Fibroblast of skin of scalp (primary cell): ENCODE measurements around the gene CPO.

Source experiments
- DNase-seq: peaks from one replicate; pipeline ENCODE4 v3.0.0-alpha.2; 2013

The CPO gene

DNA sequence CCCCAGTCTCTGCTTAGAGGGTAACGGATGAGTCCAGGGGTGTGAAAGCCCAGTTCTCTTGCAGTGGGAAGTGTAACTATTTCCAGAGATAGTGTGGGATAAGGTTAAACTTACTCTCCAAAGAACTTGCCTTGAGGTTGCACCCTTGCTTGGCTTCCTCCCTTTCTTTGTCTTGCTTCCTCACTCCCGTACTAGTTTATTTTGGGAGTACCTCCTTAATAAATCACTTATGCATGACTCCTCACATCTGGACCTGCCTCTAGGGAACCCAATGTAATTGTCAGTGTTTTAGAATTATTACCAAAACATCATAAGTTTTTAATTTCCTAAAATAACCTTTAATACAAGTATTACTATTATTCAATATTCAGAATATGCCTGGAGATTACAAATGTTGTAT, 35.2 kb downstream of the CPO start:
- DNase-seq = no peak

DNA sequence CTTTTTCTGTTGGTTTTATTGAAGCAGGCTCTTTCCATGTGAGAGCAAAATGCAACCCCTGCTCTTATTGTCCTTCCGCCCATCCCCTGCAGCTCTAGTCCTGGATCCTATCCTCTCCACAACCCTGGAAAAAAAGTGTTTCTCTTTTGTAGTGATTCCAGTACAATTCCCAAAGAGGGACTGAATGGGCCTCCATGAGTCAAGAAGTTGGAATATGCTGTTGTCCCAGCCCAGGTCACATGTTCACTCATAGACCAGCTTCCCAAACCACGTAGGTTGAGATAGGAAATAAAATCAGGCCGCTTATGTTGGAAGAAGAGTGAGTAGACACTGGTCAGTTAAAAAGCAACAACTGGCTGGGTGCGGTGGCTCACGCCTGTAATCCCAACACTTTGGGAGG, 39.4 kb downstream of the CPO start:
- peak; percentile 32 for DNase-seq

DNA sequence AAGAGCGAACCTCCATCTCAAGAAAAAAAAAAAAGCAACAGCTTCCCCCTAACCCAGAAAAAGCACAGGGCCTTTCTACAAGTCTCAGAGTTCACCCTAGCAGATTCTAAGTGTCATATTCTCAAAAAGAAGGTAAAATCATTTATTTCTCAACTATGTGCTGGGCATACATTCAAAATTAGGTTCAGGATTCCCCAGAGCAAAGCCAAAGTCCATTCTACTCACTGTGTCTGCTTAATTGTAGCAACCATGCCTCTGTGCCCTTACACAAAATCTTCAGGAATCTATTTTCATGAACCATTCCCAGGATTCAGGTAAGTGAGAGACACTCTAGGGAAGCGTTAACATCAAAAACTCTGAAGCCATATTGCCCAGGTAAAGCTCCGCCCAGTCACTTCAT, 40.0 kb downstream of the CPO start:
- DNase-seq = no peak

DNA sequence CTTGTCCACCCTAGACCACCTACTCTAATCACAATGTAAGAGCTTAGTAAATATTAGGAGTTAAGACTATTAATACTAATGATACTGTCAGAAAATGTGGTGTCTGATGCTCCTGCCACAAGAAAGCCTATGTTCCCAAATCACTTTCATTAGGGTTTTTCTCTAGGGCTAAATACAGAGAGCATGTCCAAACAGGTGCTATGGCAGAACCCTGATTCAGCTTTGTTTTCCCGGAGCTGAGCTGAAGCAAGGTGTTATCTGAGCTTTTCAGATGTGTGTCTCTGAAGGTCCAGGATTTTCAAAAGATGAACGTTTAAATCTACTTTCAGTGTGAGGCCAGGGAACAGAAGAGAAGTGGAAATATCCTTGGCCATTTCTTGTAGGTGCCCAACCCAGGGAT, 40.6 kb downstream of the CPO start:
- no peak for DNase-seq

DNA sequence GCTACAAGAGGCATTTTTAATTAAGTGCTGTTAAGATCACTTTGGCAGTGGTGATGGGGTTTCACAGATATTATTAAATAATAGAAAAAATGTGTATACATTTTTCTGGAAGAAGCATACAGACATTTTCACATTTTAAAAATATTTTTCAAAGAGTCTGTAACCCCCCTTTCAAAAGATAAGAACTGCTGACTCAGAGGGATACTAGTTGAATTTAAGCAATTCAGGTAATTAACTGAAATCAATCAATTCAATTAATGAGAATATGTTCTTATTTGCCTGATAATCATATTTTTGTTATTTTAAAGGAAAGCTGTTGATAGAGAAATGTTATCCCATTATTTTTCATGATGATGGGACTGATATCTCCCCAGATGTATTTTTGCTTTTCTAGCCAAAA, 41.1 kb downstream of the CPO start:
- no peak for DNase-seq

DNA sequence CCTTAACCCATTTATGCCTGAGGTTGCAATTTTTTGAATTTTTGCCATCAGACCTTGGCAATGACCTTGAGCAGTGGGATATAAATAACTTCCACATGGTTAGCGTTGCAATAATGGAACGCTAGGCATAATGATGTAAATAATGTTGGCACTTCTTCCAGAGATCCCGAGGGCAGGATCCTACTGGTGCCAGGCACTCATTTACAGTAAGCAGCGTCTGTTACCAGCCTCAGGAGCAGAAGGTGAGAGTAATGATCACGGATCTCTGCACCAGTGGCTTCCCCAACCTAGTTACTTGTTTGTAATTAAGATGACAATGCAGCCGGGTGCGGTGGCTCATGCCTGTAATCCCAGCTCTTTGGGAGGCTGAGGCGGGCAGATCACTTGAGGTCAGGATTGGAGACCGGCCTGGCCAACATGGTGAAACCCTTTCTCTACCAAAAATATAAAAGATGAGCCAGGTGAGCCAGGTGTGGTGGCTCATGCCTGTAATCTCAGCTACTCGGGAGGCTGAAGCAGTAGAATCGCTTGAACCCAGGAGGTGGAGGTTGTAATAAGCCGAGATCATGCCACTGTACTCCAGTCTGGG, 41.9 kb downstream of the CPO start:
- no peak for DNase-seq

DNA sequence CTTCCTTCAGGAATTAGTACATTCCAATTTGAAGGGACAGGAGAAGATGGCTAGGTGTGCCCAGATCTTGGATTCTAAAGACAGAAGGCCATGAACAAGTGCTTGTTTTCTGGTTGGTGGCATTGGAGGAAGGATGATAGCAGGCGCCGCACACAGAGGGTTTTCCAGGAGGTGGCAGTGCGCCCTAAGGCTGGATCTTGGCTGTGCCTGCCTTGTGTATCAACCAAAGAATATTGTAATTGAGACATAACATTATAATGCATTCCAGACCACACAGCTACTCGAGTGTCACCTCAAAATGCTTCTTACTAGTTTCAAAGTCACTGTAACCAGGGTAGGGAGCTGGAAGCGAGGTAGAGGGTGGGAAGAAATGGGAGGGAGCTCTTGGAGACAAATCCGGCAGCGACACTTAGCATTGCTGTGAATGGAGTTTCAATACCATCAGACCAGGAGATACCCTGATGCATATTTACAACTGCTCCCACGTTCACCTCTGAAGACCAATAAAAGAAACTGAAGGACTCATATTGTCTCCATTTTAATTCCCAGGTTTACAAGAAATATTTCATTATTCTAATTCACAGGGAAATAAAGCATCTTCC, 42.5 kb downstream of the CPO start:
- peak; percentile 84 for DNase-seq

DNA sequence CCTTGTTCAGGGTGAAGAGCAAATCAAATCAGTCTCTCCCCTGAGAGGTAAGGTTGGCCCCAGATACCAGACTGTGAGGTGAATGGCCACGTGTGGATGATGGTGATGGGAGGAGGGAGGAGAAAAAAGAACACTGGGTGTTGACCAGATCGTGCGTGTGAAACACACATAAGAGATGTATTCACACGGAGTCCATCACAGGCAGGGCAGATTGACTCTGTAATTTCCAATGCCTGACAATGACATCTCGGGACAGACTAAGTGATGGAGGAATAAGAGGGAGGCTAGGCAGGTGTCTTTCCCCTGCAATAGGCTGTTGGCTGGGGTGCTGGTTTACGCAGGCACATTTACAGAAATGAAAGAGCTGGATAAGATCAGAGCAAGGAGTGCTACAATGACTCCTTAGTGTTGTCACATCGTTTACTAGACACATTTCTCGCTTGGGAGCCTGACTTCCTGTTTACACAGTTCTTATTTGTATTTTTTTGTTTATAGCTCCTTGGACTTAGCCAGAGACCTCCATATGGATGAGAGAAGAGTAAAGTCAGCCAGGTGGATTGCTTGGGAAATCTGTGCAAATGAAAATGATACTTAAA, 43.1 kb downstream of the CPO start:
- DNase-seq = no peak

DNA sequence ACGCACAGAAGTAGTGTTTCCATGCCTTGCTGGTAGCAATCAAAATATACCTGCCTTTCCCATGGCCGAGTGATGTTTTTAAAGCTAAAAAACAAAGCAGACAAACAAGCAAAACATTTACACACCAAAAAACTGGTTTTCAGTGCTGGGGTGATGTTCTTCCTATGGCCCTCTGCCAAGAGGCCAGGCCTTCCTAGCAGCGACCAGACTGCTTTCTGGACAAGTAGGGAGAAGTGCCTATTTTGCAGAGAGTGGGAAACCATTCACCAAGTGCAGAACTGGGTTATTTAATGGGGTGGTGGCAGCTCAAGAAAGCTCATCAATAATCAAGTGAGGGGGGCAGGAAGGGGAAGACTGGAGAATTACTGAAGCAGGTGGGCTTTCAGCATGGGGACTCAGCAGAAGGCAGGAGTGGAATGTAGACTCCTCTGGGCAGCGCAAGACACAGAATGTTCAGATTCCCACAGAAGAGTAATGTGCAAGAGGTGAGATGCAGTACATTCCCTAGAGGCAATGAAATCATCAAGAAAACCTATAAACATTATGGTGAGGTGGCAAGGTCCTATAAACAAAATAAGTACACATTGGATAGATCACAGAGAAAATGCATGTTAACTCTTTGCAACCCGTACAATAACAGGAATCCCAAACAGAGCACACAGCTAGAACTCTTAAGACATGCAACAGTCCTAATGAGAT, 44.0 kb downstream of the CPO start:
- no peak for DNase-seq

DNA sequence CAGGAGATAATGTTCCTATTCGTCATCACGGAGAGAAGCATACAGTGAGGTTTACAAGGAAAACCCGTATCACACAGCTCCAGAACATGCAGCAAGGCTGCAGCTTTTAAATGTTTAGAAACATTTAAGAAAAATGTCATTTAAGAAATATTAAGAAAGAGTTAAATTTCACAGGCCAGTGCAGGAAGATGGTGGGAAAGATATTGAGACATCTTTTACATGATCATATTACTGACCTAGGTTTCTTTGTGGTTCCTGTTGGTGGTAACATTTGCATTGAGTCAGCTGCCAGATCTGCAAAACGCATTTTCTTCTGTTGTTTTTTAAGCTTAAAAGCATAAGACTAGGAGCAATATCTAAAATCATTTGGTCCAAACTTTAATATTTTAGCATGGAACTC, 44.9 kb downstream of the CPO start:
- peak; percentile 23 for DNase-seq

DNA sequence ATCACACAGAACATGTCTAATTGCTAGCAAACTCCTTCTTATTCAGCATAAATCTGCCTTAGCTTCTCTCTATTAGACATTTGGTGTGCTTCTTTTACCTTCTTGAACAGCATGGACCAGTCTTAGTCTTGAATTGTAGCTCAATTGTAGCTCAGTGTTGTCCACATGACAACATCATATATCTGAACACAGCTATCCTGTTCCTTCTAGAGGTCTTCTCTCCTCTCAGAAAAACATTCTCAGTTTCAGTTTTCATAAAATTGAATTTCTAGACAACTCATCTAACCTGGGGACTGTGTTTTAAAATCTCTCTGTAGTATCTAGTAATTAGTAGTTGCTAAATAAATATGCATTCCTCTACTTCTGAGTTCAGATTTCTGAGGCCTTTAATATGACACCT, 47.6 kb downstream of the CPO start:
- DNase-seq = no peak

DNA sequence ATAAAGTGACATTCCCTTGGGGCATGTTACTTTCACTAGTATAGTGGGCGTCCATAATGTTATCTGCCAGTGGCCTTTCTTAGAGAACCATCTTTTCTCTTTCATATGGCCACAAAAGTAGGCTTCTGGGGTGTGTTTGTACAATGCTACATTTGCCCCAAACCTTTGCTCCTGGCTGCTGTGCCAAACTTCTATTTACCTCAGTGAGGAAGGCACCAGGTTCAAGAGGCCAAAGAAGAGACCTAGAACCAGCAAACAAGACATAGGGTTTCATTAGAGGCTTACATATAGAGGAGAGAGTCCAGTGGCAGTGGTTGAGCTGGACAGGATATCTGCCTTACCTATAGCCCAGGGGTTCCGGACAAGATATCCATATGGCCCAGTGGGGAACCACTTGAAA, 48.5 kb downstream of the CPO start:
- DNase-seq = no peak

DNA sequence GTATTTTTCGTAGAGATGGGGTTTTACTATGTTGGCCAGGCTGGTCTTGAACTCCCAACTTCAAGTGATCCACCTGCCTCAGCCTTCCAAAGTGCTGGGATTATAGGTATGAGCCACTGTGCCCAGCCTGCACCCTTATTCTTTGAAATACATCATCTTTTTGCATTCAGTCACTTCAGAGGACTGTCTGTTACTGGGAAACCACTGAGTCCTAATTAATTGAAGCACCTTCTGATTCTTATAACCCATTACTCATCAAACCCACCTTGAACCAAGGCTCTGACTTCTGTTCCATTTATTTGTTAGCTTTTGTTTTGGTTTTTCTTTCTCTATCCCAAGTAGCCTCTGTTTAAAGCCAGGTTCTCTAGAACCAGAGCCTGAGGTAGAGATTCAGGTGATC, 49.6 kb downstream of the CPO start:
- DNase-seq = no peak

DNA sequence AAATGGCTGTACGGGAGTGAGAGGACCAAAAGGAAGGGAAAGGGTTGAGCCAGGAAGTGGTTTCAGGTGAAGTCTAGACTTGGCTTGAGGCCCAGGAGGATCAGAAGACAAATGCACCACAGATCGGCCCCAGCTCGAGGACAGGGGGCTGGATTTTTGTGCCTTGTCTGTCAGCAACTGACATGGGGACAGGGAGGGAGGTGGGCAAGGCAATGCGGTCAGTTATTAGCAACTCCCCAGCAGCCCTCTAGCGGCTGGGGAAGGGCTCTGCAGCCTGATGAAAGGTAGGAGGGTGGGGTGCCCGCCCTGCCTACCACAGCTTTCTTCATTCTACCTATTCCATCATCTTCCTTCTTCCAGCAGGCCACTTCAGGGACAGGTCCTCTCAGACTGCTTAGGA, 50.0 kb downstream of the CPO start:
- peak; percentile 22 for DNase-seq

DNA sequence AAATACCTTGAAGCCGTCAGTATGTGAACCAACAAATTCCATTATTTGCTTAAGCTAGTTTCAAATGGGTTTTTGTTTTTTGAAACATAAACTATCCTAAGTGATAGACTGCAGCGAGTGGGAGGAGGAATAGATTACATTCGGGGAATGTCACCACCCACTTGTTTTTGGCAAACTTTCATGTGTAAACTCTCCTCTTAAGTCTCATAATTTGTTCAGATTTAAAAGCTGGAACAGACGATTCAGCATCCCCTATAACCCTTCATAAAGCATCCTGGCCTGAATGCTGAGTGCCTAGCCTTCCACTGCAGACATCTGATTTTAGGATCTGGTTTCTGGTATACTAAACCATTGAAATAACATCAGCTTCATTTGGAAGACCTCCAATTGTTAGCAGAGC, 51.0 kb downstream of the CPO start:
- no peak for DNase-seq

DNA sequence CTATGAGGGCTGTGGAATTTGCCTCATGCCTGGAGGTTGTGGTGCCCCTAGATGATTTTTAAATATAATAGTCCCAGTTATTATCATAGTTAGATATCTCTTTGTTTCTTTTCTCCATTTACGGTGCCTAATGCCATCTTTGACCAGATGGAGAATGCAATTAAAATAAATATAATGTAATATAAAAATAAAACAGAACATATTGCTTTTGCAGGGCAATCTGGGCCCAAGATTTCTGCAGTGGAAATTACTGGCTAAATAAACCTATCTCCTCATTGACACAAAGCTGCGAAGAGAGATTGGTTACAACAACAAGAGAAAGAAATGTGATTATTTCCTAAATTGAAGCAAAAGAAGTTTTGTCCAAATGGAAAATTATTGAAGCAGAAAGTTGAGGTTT, 51.8 kb downstream of the CPO start:
- no peak for DNase-seq

DNA sequence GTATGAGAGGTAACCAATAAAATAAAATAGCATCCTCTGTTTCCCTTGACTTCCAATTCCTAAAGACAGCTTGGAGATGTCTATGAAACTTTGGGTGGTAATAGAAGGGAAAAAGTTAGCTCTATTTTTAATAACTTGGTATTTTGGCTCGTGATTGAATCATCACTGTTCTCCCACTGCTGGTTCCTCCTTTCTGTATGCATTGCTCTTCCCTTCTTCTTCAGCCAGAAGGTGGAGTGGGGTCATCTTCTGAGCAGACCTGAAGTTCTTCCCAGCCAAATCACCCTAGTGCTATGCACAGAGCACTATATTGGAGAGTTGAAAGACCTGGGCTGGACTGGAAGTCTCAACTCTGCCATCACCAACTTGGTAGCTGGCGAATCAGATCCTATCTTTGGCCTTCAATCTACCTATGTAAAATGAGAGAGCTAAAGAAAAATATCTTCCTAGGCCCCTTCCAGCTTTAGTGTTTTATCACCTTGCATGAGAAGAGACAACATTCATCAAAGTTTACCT, 54.1 kb downstream of the CPO start:
- no peak for DNase-seq

DNA sequence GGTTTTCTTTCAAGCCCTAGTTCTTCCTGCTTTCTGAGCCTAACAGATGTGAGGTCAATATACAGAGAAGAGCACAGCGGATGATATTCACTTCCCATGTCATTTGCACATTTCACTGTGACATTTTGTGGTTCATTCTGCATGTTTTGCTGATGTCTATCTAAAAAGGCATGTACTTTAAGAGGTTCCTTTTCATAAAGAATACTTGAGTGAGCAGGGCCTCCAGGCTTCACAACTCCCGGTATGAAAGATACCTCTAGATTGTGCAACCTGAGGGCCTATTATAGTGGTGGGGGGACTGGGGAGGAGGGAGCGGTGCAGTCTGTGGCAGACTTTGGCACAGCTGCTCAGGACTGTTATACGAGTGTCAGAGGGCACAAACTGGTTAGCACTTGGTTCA, 54.6 kb downstream of the CPO start:
- no peak for DNase-seq

DNA sequence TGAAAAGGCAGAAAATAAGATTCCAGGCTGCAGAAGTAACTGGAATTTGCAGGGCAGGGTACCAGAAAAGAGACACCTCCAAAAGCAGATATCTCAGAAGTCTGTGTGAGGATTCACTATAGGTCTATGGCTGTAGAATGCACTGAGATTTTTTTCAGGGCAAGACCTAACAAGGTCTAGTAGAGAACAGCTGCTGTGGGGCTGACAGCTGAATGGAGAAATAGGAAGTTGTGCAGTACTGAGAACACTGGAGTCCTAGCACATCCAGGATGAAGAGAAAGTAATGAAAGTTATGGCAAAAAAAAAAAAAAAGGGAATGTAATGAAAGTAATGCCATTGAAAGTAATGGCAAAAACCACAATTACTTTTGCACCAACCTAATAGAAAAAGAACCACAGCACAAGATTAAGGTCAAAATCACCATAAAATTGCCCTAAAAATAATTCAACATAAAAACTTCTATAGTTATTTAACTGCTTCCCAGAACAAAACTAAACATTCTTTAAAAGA, 57.3 kb downstream of the CPO start:
- DNase-seq = no peak

DNA sequence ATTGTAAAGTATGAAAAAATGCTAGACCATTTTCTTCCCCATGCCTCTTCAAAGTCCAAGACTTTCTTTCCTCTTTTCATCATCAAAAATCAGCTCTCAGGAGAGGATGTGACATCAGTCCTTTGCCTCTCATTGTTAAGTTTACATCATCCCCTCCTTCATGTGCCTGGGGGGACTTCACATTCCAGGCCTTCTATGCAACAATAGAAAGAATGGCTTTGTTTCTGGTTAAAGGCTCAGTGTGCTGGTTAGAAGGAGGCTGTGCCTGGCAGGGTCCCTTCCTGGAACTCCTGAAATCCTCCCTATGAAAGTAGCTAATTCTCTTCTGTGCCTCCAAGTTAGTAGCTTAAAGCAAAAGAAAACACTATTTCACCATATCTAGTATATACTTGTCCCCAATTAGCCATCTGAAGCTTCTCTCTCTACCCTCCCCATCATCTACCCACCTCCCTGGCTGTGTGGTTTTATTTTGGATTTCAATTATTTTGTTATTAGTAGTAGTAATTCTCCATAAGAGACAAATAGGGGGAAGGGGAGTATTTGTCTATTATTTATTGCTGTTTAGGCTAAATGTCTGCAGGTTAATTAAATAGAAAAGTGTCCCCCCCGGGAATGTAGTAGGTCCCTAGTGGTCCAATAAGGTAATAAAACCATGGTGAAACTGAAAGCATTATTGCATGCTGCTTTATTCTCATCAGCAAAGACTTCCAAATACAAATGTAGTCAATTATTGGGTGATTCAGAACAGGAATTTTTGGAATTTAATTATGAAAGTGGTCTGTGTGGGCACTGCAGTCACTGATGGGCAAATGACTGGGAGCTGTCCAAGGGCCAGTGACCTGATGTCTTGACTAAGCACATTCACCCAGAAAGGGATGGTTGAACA, 69.0 kb downstream of the CPO start:
- DNase-seq = peak; percentile 63

DNA sequence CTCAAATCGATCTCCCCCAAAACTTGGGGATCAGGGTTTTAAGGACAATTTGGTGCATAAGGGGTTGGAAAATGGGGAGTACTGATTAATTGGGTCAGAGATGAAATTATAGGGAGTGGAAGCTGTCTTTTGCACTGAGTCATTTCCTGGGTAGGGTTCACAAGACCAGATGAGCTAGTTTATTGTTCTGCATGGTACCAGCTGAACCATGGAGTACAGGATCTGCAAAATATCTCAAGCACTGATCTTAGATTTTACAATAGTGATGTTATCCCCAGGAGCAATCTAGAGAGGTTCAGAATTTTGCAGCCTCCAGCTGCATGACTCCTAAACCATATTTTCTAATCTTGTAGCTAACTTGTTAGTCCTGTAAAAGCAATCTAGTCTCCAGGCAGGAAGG, 73.1 kb downstream of the CPO start:
- DNase-seq = no peak

DNA sequence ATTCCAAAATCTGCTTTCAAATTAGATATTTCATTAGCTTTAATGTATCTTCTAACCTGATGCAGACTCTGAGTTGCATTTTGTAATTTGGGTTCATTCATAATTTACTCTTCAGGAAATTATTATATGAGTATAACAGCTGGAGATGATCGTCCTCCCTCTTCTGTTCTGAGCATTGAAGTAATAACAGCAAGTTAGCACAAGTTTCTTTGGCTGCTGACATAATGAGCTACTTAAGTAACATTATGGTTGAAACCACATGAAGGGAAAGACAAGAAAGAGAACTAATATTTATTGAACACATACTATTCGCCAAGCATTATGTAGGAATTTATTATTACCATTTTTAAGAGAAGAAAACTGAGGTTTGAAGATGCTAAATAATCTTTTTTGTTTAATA, 75.1 kb downstream of the CPO start:
- DNase-seq = no peak

DNA sequence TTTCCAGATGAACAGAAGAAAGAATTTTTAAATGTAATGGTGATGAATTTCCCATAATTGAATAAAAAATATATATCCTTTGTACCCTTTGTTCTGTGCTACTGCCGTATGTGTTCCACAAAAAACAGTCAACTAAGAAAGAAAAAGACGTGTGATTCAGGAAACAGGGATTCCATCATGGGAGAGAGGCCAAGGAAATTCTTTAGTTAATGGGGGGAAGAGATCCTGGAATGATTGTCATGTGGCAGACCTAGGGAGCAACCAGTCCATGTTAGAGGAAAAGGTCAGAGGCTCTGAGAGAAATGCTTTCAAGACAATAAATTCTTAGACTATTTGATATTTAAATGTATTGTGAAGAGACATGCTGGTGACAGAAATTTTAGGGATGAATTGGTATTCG, 76.6 kb downstream of the CPO start:
- DNase-seq = peak; percentile 67
